ENCODE results near the gene PXN. TPM values are rescaled to one million over a fixed set of nuclear protein-coding genes. Genes with fewer than 3 reads are reported as not detected.

Gene PXN
- total and polyA plus RNA-seq, 2 experiments from 2014 or later, result 38.4 to 76.0 TPM

GRCh38 chr12:120292411-120292660 lies 26.8 kb upstream of the PXN start:
- Histone ChIP-seq H3K4me2 (peak overlapping the region; percentile 75), H2AFZ (no peak overlapping the region)

GRCh38 chr12:120290609-120291305 lies 25.2 kb upstream of the PXN start:
- Mint-ChIP-seq H3K27me3 (ENCODE audit: insufficient read depth, low read depth, poor library complexity) (peaks cover 8% of the 10 kb centered on the region), H3K4me3 (no peak overlapping the region), H3K4me1 (peaks cover 10% of the 10 kb centered on the region), H3K9me3 (no peaks in the 10 kb centered on the region), H3K27ac (no peak overlapping the region; the same call in 1 of the 2 replicates), H3K36me3 (ENCODE audit: low read depth) (no peaks in the 10 kb centered on the region)
- Histone ChIP-seq H3K79me2 (replicated peaks; ENCODE audit: insufficient read depth) (no peaks in the 10 kb centered on the region), H3F3A (replicated peaks; ENCODE audit: low read depth) (peaks cover 12% of the 10 kb centered on the region), H3K4me1 (ENCODE audit: insufficient read depth) (peaks cover 4% of the 10 kb centered on the region; the same call in 1 of the 2 replicates), H3K9me2 (ENCODE audit: insufficient read depth) (no peaks in the 10 kb centered on the region), H3K27me3 (ENCODE audit: insufficient read depth) (no peaks in the 10 kb centered on the region), H3K4me2 (peak overlapping the region; percentile 6), H2AFZ (0 out of 2 replicates have a peak overlapping the region, but pooled peaks have one; percentile 5), H4K20me1 (replicated peaks; ENCODE audit: insufficient read depth) (no peaks in the 10 kb centered on the region), H3K4me3 (peak overlapping the region; percentile 29), H3K27ac (ENCODE audit: low read depth) (peak overlapping the region; percentile 20; the same call in 1 of the 2 replicates), H3K36me3 (ENCODE audit: insufficient read depth) (no peaks in the 10 kb centered on the region)
- peak; percentile 9 for ATAC-seq
- peak; percentile 50 for DNase-seq (ENCODE audit: low spot score)
- no peak for TF ChIP-seq EZH2phosphoT487 (IDR thresholded peaks at IDR 0.05; ENCODE audit: unreplicated experiment)
- no peak for TF ChIP-seq ETS1 (IDR thresholded peaks at IDR 0.05)
- no peak for TF ChIP-seq NANOG (IDR thresholded peaks at IDR 0.05; ENCODE audit: borderline replicate concordance)
- TF ChIP-seq POLR2AphosphoS5 (IDR thresholded peaks at IDR 0.05; ENCODE audit: low read depth), result no peak
- TF ChIP-seq CTCF (conservative IDR thresholded peaks at IDR 0.05; ENCODE audit: low read depth in 2 of 2), result no peak

More at GRCh38 chr12:120292411-120292660, 26.8 kb upstream of the PXN start:
- no peak overlapping the region for H3K27ac Mint-ChIP-seq
- Histone ChIP-seq H3K27ac (ENCODE audit: low read depth) (peak overlapping the region; percentile 99), H3K27me3 (ENCODE audit: insufficient read depth) (no peaks in the 10 kb centered on the region), H3K9me2 (ENCODE audit: insufficient read depth) (no peaks in the 10 kb centered on the region), H3K36me3 (ENCODE audit: insufficient read depth) (no peaks in the 10 kb centered on the region), H3F3A (replicated peaks; ENCODE audit: low read depth) (peaks cover 12% of the 10 kb centered on the region), H4K20me1 (replicated peaks; ENCODE audit: insufficient read depth) (no peaks in the 10 kb centered on the region), H3K79me2 (replicated peaks; ENCODE audit: insufficient read depth) (no peaks in the 10 kb centered on the region), H3K4me1 (ENCODE audit: insufficient read depth) (peaks cover 4% of the 10 kb centered on the region; the same call in 1 of the 2 replicates), H3K4me3 (peak overlapping the region; percentile 54)
- H3K4me3 Mint-ChIP-seq, result no peak overlapping the region
- peaks cover 3% of the 10 kb centered on the region for H3K27me3 Mint-ChIP-seq (ENCODE audit: insufficient read depth, low read depth, poor library complexity)
- H3K36me3 Mint-ChIP-seq (ENCODE audit: low read depth), result no peaks in the 10 kb centered on the region
- no peak for TF ChIP-seq EZH2 (IDR thresholded peaks at IDR 0.05; ENCODE audit: low read depth, unreplicated experiment)
- no peak for TF ChIP-seq STAT1 (IDR thresholded peaks at IDR 0.05; ENCODE audit: unreplicated experiment)
- TF ChIP-seq REST (IDR thresholded peaks at IDR 0.05; ENCODE audit: unreplicated experiment), result no peak
- no peak for TF ChIP-seq CREB1 (CRISPR knock-in tag; IDR thresholded peaks at IDR 0.05; ENCODE audit: low read depth)
- H3K4me1 Mint-ChIP-seq, result peaks cover 5% of the 10 kb centered on the region
- DNase-seq (ENCODE audit: low spot score) (no peak), ATAC-seq (peak; percentile 4)
- no peaks in the 10 kb centered on the region for H3K9me3 Mint-ChIP-seq

All from GM23338 (cell line).